Measurements from ENCODE around the gene NIN.

DNA sequence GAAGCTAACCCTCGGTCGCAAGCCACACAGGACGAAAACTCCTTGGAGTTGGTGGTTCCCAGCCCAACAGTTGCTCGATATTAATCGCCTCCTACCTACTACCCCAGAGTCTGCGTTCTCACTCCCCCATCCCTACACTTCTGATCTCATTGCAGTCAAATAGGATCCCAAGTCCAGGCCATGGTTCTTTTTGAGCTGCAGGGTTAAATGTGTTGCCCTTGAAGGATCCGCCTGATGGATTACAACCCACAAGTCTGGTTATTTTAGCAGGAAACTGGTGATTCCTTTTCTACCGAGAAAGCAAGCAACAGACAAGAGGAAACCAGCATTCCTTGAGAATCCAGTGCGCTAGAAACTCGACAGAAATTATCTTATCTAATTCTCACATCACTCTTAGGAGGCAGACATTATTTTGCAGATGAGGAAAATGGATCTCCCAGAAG is 785 bp upstream of the NIN start:
- TF ChIP-seq, protein P1, sequence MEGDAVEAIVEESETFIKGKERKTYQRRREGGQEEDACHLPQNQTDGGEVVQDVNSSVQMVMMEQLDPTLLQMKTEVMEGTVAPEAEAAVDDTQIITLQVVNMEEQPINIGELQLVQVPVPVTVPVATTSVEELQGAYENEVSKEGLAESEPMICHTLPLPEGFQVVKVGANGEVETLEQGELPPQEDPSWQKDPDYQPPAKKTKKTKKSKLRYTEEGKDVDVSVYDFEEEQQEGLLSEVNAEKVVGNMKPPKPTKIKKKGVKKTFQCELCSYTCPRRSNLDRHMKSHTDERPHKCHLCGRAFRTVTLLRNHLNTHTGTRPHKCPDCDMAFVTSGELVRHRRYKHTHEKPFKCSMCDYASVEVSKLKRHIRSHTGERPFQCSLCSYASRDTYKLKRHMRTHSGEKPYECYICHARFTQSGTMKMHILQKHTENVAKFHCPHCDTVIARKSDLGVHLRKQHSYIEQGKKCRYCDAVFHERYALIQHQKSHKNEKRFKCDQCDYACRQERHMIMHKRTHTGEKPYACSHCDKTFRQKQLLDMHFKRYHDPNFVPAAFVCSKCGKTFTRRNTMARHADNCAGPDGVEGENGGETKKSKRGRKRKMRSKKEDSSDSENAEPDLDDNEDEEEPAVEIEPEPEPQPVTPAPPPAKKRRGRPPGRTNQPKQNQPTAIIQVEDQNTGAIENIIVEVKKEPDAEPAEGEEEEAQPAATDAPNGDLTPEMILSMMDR (IDR thresholded peaks at IDR 0.05; ENCODE audit: low read length) = no peak
- TF ChIP-seq EZH2 (IDR thresholded peaks at IDR 0.05; ENCODE audit: borderline replicate concordance, low read length) = no peak

Measured in OCI-LY1 (cell line).